ENCODE measurements around the gene NRG2.

DNA sequence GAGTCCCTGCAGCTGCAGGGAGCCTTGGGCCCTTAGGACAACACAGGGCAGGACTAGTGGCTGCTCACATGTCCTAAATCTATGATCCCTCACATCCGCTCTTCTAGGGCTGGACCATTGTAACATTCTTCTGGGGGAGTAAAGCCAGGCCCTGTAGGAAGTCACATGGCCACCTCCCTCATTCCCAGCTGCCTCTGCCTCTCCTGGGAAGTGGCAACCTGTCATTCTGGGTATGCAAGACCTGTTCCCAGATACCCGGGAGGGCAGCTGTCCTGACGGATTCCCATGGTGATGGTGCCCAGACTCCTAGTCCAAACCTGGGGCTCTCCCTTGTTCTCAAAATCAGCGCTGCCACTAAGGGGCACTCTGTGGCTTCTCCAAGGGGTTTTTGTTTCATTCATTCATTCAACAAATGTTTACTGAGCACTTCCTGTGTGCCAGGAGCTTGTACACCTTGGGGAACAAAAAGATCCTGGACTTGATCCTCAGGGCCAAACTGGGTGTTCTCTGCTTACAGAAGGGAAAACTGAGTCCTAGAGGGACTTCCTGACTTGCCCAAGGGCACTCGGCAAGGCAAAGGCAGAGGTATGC is 161.9 kb downstream of the NRG2 start:
- TF ChIP-seq EZH2phosphoT487 (IDR thresholded peaks at IDR 0.05; ENCODE audit: insufficient read depth, low read depth) (no peak), EZH2 (IDR thresholded peaks at IDR 0.05; ENCODE audit: insufficient read depth, poor library complexity, severe bottlenecking) (no peak)
